Superior temporal gyrus (tissue), 1 donor: ENCODE measurements around the gene SPAG16.
A peak's percentile ranks its signal among the peaks of the same experiment; 100 is the strongest.

Source experiments
- DNase-seq: peaks from one replicate; pipeline ENCODE4 v3.0.0-alpha.2; 2016; ENCODE audit errors: extremely low spot score

The SPAG16 gene

DNA sequence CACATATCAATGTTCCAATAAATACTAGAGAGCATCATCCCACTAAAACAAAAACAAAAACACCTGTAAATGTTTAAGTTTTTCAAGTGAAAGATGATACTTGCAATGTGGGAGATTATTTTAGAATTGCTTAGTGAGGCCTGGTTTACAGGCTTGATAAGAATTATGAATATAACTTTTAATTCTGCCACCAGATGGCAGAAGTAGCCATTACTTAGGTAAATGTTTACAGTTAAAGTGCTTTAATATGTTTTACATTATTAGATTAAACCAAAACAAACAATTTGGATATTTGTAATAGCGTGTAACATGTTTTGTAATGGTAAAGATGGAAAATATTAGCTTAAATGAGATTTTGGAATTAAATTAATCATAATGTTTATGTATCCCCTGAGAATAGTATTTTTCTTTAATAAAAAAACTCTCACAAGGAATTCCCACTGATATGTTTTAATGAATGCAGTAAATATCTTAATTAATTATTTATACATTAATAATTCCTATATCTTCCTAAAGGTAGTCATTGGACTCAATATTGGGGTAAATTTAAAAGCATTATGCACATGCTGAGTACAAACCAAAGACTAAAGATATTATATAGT lies 522.0 kb downstream of the SPAG16 start:
- DNase-seq: peak; percentile 85

DNA sequence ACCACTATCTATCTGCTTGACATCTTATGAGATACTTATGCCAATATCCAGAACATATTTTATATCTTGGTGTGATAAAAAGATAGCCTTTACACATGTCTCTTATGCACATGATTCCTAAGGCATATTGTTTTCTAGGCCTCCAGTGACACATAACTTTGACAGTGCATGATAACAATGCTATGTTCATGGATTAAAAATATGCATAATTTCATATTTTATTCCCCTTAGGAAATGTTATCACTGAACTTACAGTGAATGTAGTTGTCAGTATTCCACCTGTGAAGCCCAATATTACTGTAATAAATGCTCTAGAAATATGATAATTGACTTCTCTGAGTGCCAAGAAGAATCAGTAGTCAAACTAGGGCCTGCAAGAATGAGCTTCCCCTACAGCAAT lies 532.3 kb downstream of the SPAG16 start:
- DNase-seq: no peak

DNA sequence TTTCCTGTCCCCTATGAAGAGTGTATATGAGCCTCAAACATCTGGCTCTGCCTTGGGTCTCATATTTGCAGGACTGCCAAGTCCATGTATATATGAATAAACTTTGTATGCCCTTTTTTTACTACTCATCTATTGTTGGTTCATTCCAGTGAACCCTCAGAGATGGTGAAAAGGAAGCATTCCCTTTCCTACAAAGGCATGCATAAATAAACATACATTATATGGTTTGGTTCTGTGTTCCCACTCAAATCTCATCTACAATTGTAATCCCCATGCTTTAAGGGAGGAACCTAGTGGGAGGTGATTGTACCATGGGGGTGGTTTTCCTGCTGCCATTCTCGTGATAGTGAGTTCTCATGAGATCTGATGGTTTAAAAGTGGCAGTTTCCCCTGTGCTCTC lies 534.2 kb downstream of the SPAG16 start:
- DNase-seq: no peak

DNA sequence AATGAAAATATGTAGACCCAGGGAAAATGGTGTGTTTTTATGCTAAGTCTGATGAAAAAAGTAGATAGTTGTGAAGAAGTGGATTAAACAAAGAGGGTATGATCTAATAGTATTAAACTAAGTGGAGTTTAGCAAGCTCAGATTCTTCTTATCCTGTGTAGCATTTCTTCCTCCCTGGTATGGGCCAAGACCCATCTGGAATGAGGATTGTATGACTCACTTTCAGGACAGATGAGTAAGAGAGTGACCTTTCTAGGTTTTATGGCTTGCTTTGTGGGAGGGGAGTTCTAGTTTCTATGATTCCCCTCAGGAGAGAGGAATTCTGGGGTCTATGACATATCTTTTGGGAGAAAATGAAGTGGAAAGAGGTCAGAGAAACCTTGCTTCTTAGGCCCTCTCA lies 550.1 kb downstream of the SPAG16 start:
- DNase-seq: no peak

DNA sequence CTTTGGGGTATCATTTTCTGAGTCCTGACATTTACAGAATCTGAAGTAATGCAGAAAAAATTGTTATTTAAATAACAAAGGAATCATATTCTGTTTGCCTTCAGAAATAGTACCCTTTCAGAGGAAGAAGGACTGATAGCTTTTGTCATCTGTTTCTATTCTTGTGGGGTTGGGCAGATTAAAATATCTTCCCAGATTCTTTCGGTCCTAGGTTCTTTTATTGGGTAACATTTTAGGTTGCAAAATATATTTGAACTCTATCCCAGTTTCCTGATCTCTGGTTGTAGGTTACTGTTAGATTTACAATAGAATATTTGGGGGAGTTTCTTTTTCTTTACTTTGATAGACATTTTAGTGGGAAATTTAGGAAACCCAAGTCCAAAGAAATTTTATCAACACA lies 550.5 kb downstream of the SPAG16 start:
- DNase-seq: no peak

DNA sequence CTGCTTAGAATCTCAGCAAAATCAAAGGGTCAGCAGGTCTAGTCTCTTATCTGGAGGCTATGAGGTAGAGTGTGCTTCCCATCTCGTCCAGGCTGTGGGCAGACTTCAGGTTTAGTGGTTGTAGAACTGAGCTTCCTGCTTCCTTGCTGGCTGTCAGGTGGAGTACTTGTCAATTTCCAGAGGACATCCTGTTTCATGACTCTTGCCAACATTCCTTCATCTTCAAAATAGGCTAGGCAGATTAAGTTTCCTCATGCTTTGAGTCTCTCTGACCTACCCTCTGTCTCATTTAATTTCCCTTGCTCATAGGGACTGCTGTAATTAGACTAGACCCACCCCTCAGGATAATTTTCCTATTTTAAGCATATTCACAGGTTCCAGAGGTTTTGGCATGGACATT lies 562.6 kb downstream of the SPAG16 start:
- no peak for DNase-seq

DNA sequence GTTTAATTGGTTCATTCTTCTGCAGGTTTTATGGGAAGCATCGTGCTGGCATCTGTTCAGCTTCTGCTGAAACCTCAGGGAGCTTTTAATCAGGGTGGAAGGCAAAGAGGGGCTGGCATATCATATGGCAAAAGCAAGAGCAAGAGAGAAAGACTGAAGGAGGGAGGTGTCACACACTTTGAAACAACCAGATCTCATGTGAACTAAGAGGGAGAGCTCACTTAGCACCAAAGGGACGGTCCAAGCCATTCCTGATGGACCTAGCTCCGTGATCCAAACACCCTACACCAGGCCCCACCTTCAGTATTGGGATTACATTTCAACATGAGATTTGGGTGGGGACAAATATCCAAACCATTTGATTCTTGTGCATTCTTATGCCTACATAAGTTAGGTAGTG lies 563.1 kb downstream of the SPAG16 start:
- DNase-seq: no peak

DNA sequence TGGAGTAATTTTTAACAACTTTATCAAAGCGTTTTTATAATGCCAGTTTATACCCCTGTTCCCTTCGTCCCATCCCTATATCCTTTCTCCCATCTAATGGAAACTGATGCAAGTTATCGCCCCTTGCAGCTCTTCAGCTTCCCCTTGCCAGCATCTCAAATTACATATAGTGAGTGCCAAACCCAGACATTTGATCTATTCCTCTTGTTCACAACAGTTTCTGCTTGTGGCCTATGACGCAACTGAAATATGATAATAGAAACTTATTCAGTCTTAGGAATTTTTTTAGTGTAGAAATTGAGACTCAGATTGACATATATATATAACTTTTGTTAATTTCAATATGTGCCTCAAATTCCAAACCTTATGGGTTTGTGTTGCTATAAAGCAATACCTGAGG lies 564.4 kb downstream of the SPAG16 start:
- no peak for DNase-seq

DNA sequence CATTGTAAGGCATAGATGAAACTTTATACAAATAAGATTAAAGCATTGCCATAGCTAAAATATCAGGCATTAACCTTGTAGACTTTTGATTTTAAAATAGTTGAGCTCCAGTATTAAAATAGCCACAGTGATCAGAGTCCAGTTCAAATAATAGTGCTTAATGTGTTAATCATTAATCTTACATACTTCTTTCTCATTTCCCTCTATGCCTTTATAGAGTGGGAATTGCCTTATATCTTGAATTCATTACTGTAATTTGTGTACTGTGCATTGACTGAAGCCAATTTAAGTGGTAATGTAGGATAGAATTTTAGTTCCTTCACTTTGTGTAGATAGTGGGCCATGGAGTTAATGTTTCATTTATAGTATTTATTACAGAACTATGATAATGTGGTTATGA lies 577.4 kb downstream of the SPAG16 start:
- DNase-seq: no peak

DNA sequence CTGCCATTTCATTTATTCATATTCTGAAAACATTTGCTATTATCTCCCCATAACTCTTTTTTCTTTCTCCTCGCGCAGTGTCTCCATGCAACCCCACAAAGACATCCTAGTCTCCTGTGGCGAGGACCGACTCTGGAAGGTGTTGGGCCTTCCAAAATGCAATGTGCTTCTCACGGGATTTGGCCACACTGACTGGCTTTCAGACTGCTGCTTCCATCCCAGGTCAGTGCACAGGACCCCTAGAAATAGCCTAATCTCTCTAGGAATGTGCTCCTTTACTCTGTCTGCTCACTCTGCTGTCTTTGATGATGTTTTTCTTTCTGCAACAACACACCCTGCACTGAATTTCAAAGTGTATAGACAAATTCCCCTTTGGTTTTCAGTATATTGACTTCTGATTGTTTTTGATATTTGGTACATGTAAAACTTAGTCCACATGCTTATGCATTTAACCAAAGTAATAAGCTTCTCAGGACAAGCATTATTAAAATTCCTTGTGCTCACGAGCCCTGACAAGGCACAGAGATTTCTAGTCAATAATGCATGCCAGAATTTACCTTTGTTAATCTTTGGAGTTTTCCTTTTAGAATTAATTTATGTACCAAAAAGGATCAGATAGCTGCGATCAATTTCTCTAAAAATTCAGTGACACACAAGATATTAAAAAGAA lies 578.3 kb downstream of the SPAG16 start:
- no peak for DNase-seq

DNA sequence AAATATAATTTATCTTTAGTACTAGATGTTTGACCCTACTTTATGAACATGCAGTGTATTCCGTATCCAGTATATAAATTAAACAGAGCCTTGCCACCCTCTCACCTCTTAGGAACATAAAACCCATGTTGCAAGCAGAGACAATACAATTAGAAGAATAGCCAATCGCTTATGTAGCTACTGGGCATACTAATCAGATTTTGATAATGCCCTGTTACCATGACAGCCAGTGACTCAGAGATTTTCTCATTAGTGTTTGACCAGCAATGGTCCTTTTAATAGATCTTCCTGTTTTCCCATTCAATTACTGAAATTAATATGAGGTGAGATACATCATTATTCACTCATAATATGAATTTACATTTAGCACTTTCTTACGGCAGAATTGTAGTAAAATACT lies 579.3 kb downstream of the SPAG16 start:
- no peak for DNase-seq

DNA sequence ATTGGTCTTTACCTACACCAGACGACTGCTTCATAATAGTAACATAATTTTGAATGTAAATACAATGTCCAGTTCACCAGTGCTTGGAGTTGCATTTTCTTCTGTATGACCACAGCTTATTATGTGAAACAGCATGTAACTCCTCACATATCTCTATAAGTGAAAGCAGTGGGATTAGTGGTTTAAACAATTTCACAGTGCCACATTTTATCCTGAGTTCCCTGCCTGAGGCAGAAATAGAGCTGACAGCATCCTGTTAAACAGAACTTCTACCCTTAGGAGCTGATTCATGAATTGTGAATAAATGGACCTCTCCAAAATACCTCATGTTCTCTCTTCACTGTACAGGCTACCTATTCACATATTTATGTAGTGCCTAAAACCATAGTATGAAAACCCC lies 584.3 kb downstream of the SPAG16 start:
- no peak for DNase-seq

DNA sequence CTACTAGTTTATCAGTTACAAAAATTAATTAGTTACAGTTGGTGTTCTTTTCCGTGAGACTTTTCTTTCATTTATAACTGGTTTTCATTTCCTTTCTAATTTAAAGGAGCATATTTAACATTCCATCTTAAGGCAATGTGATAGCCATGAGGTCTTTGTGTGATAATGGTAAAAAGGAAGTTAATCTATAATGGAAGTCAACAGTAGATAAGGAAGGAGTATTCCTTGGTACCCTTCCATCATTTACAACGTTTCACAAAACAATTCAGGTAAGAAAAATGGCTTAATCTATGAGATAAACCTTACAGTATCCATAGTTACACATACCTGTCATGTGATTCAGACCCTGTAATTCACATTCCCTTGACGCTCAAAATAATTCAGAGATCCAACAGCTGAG lies 601.2 kb downstream of the SPAG16 start:
- no peak for DNase-seq

DNA sequence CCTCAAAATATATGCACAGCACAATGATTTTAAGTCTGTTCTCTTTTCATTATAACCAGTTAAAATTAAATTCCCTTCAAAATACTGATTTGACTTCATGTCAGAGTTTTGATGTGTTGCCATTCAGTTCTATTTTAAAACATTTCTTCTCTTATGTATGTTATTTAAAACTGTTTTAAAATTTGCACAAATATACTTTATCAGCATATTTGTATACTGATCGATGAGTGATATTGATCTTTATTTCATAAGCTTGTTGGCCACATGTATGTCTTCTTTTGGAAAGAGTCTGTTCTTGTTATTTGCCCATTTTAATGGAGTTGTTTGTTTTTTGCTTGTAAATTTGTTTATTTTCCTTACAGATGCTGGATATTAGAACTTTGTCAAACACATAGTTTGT lies 630.2 kb downstream of the SPAG16 start:
- DNase-seq: no peak

DNA sequence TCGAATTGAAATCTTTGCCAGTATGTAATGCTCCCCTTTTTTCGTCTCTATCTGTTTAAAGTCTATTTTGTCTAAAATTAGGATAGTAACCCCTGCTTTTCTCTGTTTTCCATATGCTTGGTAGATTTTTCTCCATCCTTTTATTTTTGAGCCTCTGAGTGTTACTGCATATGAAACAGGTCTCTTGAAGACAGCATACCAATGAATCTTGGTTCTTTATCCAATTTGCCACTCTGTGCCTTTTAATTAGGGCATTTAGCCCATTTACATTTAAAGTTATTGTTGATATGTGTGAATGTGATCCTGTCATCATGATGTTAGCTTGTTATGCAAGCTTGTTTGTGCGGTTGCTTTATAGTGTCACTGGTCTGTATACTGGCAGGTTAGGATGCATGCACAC lies 635.8 kb downstream of the SPAG16 start:
- DNase-seq: no peak

DNA sequence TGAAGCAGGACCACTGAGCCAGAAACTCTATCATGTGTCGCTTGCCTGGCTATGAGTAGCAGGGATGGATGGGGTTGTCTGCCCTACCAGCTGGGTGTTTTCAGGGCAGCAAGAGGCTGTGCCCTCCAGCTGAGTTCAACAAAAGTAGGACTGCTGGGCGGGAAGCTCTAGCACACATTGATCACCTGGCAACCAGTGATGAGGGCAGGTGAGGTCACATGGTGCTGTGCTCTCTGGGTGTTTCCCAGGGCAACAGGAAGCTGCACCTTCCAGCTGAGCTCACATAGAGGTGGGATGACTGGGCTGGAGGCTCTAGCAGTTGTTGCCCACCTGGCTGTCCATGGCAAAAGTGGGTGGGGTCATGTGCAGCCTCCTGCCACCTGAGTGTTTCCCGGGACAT lies 639.3 kb downstream of the SPAG16 start:
- no peak for DNase-seq

DNA sequence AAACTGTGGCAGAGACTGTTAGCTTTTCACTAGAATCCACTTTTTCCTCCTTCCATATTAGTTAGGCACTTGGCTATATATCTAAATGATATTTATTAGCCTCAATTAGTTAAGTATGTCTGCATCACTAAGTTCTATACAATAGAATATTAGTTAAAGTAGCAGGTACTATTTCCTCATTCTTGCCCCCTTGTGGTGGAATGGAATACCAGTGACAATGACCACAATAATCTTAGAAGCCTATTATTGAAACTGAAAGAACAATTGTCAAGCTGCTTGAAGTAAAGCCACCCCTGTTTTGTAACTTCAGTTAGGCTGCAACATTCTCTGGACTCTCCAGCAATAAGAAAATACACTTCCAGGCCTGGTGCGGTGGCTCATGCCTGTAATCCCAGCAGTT lies 650.3 kb downstream of the SPAG16 start:
- DNase-seq: no peak

DNA sequence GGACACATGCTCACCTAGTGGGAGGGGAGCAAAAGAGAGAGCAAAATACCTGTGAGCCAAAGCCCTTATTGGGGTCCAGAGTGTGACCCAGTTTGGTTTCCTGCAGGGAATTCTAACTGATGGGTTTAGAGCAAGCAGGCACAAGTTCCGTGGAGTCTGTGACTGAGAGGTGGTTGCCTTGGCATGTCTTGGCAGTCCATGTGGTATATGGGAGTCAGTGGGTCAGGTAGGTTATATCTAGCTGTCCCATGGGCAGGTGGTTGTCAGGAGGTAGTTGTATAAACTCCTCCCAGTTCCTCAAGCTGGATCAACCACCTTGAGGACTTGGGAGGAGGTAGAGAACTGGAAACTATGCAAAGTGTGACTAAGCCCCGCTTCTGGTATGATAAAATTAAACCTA lies 673.8 kb downstream of the SPAG16 start:
- DNase-seq: no peak

DNA sequence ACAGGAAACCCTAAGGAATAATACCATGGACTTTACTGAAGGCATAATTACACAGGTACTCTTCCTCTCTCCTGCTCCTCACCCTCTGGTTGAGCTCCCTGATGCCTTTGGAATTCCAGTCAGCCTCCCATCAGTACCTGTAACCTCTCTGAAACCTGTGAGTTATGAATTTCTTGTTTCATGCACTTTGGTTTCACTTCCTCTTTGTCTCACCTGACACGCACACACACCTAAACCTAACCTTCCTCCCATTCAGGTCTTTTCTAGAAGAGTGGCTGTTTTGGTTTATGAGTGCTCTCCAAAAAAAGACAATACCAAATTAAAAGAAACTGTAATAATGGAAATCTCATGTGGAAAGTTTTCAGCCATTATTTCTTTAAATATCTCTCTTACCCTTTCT lies 675.3 kb downstream of the SPAG16 start:
- no peak for DNase-seq

DNA sequence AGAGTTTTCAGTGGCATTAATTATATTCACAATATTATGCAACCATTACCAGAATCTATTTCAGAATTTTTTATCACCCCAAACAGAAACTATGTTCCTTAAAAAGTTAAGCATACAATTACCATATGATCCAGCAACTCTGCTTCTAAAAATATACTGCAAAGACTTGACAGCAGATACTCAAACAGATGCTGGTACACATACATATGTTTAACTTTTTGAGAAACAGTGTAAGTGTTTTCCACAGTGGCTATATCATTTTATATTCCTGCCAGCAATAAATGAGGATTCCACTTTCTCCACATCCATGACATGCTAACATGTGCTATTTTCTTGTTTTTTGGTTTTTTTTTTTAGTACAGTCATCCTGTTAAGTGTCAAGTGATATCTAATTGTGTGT lies 687.3 kb downstream of the SPAG16 start:
- no peak for DNase-seq

DNA sequence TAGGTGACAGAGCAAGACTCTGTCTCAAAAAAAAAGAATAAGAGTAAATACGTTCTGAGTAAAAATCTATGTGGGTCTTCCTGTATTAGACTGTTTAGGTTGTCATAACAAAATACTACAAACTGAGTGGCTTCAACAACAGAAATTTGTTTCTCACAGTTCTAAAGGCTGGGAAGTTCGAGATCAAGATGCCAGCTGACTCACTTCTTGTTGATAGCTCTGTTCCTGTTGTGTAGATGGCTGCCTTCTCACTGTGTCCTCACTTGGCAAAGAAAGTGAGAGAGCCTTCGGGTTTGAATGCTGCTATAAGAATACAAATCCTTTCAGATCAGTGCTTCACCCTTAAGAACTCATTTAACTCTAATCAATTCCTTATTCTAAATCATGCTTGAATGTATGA lies 696.6 kb downstream of the SPAG16 start:
- no peak for DNase-seq

DNA sequence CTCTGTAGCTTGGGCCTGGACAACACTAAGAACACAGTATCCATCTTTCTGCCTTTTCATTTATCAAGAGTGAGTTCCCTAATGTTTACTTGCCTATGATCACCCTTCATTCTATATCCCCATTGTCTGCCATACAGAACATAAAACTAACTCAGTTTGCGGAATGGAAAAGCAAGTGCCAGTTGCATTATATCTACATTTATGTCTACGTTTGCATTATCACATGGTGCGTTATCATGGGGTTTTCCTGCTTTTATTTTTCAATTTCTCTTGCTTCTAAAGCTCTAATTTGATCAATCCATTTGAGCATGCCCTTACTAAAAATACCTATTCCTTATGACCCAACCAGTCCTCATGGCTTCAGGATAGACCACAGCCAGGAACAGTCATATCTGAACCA lies 704.9 kb downstream of the SPAG16 start:
- no peak for DNase-seq

DNA sequence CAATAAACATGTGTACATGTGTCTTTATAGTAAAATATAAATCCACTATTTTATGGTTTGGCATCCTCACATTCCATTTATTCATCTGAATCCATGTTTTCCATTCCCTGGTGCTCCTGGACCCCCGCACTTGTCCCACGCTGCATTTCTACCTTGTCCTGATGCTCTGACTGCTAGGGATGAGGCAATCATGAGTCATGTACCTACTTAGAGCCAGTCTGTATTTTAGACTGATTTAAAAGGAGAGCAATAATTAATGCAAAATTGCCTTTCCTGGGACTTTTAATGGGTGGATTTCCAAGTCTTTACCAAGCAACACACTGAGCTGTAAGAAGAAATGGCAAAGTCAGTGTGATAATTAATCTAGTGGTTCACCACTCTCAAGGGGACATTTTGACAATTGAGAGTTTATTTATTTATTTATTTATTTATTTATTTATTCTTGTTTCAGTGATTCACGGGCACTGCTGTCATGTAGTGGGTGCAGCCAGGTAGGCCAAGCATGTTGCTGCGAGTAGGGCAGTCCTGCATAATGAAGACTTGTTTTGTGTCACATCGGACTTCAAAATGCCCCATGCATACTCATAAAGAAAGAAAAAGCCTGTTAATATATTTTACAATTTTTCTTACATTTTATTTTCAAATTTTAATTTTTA lies 707.3 kb downstream of the SPAG16 start:
- no peak for DNase-seq
